GM18868 (cell line): ENCODE results near the gene CCDC183.
"Not testable (repeated sequence)": the region's sequence is repeated elsewhere in the genome, so short reads cannot be mapped to it uniquely, and the experiment has no call there.

Experiments used
- ATAC-seq: cut with Tn5 transposase; IDR thresholded peaks from one replicate; pipeline ENCODE4 v1.9.1; 2021; ENCODE audit warnings: mild to moderate bottlenecking, moderate library complexity; ENCODE audit not compliant: unreplicated experiment

CCDC183 gene

DNA sequence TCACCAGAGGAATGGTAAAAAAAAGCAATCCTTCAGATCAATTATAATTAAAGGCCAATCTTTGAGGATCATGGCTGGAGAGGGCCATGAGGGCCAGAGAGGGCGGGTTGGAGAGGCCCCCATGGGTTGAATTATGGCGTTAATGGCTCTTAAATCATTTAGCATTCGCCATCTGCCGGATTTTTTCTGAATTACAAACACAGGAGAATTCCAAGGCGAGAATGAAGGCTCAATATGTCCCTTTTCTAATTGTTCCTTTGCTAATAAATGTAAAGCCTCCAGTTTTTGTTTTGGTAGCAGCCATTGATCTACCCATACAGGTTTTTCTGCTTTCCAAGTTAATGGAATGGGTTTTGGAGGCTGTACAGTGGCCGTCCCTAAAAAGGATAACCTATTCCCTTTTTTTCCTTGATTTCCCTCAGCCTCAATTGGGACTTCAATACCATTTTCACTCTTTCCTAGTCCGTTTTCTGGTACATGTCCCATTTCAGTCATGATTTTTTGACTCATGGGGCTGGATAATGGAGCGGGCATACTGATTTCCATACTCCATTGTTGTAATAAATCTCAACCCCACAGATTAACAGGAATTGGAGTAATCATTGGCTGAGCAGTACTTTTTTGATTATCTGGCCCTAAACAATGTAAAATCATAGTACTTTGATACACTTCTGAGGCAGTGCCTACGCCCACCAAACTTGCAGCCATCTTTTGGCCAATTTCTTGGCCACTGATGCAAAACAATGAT is 11.7 kb upstream of the CCDC183 start:
- no peak for ATAC-seq

DNA sequence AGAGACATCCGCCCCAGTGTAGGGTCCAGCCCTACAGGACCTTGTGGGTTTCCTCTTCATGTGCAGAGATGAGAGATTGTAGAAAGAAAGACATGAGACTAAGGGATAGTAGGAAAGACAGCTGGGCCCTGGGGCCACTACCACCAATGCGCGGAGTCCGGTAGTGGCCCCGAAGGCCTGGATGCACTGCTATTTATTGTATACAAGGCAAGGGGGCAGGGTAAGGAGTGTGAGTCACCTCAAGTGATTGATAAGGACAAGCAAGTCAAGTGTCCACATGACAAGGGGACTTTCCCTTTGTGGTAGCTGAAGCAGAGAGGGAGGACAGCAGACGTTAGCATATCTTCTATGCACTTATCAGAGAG is 11.2 kb upstream of the CCDC183 start:
- no peak for ATAC-seq

DNA sequence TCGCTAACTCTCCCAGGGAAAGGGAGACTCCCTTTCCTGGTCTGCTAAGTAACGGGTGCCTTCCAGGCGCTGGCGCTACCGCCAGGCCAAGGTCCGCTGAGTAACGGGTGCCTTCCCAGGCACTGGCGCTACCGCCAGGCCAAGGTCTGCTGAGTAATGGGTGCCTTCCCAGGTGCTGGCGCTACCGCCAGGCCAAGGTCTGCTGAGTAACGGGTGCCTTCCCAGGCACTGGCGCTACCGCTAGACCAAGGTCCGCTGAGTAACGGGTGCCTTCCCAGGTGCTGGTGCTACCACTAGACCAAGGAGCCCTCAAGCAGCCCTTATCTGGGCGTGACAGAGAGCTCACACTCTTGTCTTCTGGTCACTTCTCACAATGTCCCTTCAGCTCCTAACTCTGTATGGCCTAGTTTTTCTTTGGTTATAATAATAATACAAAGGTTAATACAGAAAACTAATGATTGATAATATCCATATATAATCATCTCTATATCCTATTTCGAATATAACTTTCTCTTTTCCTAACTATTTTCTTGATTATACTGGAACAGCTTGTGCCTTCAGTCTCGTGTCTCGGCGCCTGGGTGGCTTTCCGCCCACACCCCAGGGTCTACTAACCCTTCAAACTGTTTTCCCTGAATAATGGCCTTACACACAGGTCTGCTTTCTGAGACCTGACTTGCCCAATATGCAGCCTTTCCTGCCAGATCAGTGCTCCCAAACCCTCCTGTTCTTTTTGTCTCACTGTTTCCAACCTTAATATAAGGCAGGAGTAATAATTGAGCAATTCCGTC is 10.4 kb upstream of the CCDC183 start:
- not testable (repeated sequence) for ATAC-seq

DNA sequence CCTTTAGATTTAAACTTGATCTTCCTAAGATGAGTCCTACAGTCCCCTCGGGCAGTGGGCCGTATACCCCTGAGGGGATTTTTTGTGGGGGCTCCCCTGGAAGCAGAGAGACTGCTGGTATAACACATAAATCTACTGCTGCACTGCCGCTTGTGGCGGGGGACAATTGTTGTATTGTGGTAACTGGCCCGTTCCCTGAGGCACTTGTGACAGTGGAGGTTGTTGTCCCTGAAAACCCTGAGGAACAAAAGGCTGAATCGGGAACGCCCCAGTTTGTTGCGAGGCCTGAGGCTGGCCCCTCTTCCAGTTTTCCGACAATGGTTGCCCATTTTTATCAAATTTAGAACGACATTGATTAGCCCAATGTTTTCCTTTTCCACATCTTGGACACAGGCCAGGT is 9.7 kb upstream of the CCDC183 start:
- no peak for ATAC-seq

DNA sequence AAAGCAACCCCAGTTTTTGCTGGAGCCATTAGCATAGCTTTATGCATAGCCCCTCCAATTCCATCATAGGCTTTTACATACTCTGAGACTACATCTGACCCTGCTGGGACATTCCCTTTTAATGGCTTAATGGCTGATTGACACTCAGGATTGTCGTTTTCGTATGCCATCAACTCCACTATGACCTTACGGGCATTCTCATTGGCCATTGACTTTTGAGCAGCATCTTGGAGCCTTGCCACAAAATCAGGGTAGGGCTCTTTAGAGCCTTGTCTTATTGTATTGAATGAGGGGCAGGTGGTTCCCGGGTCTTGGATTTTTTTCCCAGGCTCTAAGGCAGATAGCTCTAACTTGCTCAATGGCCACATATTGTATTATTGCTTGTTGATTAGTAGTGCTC is 9.2 kb upstream of the CCDC183 start:
- ATAC-seq, result not testable (repeated sequence)

DNA sequence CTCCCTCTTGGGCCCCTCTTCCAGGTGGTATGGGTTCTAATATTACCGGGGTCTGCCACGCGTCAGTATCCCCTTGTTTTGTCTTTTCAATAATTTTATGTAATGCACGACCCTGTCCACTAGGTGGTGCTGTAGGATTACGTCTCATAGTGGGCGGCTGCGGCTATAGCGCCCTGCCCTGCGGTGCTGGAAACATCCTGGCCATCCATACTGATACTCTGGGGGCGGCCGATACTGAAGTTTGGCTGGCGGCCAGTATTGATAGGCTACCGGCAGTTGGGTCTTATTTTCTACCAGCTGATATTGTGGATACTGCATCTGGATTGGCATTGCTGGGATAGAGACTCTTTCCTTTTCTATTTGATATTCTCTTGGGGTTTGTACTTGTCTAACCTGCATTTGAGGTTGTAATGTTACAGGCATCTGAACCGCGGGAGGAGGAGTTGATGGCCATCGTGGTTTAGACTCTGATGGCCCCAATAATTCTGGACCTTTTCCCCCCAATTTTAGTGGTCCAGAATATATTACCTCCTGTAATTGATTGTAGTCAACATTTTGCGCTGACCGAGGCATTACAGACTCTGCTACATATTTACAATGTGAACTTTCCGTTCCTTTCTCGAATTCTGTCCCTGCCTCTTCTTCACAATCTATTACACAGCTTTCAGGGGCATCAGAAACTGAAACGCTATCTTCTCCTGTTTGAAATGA is 8.3 kb upstream of the CCDC183 start:
- no peak for ATAC-seq

DNA sequence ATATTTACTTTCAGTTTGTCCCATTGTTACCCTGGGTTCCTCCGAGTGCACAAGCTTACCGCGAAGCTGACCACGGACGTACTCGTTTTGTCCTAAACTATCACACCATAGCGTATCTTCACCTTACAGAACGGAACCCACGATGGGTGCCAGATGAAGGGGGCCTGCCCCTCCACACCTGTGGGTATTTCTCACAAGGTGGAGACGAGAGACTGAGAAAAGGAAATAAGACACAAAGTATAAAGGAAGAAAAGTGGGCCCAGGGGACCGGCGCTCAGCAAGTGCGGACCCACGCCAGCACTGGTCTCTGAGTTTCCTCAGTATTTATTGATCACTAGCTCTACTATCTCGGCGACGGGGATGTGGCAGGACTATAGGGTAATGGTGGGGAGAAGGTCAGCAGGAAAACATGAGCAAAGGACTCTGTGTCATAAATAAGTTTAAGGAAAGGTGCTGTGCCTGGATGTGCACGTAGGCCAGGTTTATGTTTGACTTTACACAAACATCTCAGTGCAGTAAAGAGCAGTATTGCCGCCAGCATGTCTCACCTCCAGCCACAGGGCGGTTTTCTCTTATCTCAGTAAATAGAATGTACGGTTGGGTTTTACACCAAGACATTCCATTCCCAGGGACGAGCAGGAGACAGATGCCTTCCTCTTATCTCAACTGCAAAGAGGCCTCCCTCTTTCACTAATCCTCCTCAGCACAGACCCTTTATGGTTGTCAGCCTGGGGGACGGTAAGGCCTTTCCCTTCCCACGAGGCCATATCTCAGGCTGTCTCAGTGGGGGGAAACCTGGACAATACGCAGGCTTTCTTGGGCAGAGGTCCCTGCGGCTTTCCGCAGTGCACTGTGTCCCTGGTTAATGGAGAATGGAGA is 7.3 kb upstream of the CCDC183 start:
- not testable (repeated sequence) for ATAC-seq

DNA sequence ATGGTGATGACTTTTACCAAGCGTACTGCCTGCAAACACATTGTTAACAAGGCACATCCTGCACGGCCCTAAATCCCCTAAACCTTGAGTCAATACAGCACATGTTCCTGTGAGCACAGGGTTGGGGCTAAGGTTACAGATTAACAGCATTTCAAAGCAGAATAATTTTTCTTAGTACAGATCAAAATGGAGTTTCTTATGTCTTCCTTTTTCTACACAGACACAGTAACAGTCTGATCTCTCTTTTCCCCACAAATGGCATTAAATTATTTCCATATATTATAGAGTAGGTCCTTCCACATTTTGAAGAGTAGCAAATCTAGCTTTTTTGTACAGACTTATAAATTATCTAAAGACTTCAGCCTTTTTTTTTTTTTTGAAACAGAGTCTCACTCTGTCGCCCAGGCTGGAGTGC is 6.6 kb upstream of the CCDC183 start:
- no peak for ATAC-seq

DNA sequence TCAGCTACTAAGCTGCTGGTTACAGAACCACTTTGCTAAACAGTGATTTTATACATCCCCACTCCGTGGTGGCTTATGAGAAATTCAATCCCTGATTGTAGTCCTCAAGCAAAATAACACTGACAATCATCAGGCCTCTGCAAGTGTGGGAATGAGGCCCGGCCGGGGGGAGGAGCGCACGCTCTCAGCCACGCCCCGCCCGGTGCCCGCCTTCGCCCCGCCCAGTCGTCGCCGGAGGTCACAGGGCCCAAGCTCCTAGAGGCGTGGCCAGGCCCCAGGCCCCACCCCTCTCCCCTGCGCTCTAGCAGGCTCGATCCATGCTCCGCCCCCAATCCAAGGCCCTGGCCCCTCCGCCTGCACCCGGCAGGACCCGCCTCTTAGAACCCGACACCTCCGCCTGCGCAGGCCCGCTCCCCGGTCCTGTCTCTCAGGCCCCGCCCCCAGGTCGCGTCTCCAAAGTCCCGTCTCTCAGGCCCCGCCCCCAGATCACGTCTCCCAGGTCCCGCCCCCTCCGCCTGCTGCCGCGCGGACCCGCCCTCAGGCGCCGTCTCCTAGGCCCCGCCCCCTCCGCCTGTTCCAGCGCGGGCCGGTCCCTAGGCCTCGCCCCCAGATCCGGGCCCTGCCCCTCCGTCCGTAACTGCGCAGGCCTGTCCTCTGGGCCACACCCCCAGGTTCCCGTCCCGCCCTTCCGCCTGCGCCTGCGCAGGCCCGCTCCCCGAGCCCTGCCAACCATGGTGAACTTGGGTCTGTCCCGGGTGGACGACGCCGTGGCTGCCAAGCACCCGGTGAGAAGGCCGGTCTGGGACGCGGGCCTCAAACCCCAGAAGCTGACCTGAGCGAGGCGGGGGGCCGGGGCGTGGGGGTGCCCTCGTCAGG is 5.3 kb upstream of the CCDC183 start, which contains the start of gene TMEM141:
TSS of gene TMEM141 (plus strand) at position 705 of the 876 bp plus-strand sequence. CDS start at position 732, 27 bp downstream.
- peak; percentile 85 for ATAC-seq

DNA sequence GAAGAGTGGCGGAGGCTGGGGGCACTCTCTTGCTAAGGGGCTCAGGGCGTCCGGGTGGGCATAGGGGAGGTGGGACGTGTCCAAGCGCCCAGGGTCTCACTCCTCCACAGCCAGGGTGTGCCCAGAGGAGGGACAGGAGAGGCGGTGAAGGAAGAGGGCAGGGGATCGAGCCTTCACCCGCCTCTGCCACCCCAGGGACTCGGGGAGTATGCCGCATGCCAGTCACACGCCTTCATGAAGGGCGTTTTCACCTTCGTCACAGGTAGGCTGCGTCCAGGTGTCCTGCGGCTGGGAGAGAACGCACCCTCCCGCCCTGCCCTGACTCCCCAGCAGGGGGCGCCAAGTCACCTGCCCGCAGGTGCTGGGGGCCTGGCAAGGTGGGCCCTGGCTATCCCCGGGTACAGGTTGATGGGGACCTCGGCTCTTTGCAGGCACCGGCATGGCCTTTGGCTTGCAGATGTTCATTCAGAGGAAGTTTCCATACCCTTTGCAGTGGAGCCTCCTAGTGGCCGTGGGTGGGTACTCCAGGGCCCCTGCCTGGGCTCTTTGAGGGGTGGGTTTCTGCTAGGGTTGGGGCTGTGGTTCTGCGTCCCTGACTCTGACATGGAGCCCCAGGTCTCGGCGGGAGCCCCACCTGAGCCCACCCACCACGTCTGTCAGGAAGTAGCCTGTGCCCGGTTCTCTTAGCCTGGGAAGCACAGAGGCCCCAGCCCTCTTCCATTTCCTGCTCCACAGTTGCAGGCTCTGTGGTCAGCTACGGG is 4.4 kb upstream of the CCDC183 start:
- no peak for ATAC-seq

DNA sequence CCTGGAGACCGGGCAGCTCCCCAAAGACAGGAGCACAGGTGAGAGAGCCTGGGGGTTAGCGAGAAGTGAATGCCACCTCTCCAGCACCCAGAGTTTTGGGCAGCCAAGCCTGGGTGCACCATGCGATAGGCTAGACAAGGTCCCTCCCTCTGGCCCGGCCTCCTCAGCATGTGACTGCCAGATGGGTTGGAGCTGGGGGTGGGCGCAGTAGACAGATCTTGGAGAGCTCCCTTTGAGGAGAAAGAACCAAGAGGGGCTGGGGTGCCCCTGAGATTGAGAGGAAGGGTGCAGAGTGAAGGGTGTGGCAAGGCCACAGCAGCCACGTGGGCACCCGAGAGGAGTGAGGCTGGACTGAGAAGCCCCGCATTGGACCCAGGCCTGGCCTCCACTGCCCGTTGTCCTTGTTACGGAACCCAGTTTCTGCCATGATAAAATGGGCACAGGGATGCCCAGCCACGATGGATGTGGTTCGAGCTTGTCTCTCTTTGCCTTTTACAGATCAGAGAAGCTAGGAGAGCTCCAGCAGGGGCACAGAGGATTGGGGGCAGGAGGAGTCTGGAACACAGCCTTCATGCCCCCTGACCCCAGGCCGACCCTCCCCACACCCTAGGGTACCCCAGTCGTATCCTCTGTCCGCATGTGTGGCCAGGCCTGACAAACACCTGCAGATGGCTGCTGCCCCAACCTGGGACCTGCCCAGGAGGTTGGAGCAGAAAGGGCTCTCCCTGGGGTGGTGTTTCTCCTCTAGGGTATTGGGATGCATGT is 3.6 kb upstream of the CCDC183 start:
- no peak for ATAC-seq

DNA sequence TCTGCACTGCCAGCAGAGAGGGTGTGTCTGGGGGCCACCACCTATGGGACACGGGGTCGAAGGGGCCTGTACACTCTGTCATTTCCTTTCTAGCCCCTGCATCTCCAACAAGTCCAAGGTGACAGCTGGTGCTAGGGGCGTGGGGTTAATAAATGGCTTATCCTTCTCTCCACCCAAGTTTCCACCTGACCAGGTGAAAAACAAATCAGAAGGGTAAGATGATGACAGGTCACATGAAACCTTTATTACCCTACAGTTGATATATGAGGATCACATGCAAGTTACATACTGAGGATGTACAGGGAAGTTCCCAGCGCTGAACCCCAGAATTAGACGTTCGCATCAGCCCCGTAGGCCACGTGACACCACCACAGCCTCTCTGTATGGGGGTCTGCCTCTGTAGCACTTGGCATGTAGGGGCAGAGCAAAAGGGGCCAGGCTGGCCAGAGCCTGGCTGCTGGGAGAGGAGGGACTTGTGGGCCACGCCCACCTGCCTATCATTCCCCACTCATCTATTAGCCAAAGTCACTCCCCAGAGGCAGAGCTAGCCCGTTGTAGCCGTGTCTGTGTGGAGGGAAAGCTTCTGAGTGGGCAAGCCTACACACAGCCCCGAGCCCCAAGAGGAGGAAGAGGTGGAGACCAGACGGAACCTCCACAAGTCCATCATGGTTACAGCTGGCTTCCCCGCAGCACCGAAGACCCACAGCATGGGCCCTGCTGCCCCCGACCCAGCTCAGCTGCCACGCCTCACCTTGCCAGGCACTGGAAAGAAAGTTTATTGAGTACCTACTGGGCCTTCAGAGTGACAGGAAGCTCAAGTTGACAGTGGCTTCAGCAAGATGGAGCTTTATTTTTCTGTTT is 2.8 kb upstream of the CCDC183 start:
- no peak for ATAC-seq

DNA sequence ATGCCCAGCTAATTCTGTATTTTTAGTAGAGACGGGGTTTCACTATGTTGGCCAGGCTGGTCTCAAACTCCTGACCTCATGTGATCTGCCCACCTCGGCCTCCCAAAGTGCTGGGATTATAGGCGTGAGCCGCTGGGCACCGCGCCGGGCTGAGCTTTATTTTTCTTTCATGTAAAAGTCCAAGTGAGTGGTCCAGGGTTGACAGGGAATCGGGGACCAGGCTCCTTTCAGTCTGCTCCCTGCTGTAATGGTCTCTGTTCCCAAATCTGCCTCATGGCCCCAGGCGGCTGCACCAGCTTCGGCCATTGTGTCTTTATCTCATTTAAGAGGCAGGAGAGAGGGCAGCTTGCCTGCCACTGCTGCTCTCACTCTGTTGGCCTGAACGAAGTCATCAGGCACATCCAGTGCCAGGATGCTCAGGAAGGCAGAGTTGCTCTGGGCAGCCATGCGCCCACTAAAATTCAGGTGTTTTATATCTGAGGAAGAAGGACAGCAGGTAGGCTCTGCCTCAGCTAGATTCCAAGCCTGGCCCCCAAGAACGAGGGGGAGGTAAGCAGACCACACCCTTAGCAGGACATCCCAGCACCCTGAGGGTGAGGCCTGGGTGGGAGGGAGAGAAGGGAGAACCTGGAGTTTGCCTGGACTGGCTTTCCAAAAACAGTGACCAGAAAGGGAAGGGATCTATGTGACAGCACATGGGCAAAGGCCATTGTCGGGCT is 1.7 kb upstream of the CCDC183 start:
- no peak for ATAC-seq

DNA sequence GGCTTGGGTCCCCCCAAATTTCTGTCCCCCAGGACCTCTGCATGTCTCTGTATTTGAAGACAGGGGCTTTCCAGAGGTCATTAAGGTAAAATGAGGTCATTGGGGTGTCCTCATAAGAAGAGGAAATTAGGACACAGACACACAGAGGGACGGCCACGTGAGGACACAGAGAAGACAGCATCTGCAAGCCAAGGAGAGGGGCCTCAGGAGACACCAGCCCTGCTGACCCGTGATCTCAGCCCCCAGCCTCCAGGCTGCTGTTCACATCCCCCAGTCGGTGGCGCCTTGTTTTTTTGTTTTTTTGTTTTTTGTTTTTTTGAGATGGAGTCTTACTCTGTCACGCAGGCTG is 1.2 kb upstream of the CCDC183 start:
- no peak for ATAC-seq

DNA sequence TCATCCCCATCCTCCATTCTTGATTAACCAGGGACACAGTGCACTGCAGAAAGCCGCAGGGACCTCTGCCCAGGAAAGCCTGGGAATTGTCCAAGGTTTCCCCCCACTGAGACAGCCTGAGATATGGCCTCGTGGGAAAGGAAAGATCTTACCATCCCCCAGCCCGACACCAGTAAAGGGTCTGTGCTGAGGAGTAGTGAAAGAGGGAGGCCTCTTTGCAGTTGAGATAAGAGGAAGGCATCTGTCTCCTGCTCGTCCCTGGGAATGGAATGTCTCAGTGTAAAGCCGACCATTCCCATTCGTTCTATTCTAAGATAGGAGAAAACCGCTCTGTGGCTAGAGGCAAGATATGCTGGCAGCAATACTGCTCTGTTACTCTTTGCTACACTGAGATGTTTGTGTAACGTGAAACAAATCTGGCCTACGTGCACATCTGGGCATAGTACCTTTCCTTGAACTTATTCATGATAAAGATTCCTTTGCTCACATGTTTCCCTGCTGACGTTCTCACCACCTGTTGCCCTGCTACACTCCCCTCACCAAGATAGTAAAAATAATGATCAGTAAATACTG is 723 bp downstream of the CCDC183 start:
- ATAC-seq, result not testable (repeated sequence)

DNA sequence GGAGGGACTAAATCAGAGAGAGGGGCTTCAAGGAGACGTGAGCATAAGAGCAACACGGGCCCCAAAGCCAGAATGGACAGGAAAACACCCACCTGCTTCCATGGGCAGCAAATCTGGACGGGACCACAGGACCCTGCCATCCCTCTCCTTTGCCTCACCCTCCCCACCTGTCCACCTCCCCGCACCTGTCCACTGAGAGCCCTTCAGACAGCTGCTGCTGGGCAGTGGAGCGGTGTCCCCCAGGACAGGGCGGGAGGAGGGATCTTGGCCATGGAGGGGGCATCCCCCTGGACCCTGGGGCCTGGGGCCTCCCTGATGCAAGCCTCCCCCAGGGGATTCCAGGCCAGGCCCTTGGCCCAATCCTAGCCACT is 2.6 kb downstream of the CCDC183 start:
- no peak for ATAC-seq
